Right lobe of liver (tissue), 4 donors: Measurements from ENCODE around the gene RWDD1.

Experiments used
- POLR2A ChIP-seq: fragments of 450-650 bp; IDR thresholded peaks from one replicate; pipeline ENCODE4 v1.6.1; 2017; ENCODE audit warnings: antibody characterized with exemption, mild to moderate bottlenecking
- TF ChIP-seq, protein P1 (sequence below), 4 donors: fragments of 200-600 bp in 3 of 4; fragments of 450-650 bp in 1 of 4; IDR thresholded peaks; one replicate each; pipeline versions ENCODE4 v1.5.1 to v1.8.0; 2016 to 2022; ENCODE audit warnings: antibody characterized with exemption in 4 of 4, mild to moderate bottlenecking in 2 of 4
- donor health status: DM: no; HTN: no; CAD: no.
- donor health status: DM: no; HTN: no; CAD: no.
- donor health status: DM: no; HTN: yes; CAD: no.

DNA sequence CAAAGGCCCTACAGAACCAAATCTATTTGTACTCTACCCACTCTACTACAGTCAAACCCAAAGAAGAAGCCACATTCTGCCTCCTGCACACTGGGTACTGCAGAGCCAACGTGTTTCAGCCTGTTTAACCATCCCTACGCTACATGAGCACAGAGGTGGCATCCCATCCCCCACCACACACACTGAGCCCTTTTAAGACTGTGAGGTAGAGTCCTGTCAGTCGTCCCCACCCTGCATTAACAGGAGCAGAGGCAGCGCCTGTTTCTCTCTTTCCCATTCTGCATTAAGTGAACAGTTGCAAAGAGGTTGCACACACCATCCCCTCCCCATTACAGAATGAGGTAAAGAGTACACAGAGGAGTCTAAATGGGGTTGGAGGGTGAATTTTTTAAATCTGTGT lies 39.8 kb downstream of the RWDD1 start:
- TF ChIP-seq, protein P1, sequence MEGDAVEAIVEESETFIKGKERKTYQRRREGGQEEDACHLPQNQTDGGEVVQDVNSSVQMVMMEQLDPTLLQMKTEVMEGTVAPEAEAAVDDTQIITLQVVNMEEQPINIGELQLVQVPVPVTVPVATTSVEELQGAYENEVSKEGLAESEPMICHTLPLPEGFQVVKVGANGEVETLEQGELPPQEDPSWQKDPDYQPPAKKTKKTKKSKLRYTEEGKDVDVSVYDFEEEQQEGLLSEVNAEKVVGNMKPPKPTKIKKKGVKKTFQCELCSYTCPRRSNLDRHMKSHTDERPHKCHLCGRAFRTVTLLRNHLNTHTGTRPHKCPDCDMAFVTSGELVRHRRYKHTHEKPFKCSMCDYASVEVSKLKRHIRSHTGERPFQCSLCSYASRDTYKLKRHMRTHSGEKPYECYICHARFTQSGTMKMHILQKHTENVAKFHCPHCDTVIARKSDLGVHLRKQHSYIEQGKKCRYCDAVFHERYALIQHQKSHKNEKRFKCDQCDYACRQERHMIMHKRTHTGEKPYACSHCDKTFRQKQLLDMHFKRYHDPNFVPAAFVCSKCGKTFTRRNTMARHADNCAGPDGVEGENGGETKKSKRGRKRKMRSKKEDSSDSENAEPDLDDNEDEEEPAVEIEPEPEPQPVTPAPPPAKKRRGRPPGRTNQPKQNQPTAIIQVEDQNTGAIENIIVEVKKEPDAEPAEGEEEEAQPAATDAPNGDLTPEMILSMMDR (IDR thresholded peaks at IDR 0.05): no peak
- TF ChIP-seq POLR2A: no peak
